Measurements from ENCODE around the gene SMIM24. TPM values are rescaled to one million over a fixed set of nuclear protein-coding genes. Genes with fewer than 3 reads are reported as not detected.
A peak's percentile ranks its signal among the peaks of the same experiment; 100 is the strongest.

SMIM24 gene
- total and polyA plus RNA-seq, 2 experiments from 2014 or later: 0.22 to 0.63 TPM

- Histone ChIP-seq H3K9me3 (ENCODE audit: low read depth) (no peaks in the 10 kb centered on the region), H3K36me3 (peaks cover 27% of the 10 kb centered on the region)
- DNase-seq (ENCODE audit: low read depth in 1 of 2, low spot score in 1 of 2): no peak
Observed at GRCh38 chr19:3526507-3527237, 46.3 kb upstream of the SMIM24 start.

GRCh38 chr19:3524904-3525451, 44.7 kb upstream of the SMIM24 start:
- H3K9me3 ChIP-seq (ENCODE audit: low read depth): no peaks in the 10 kb centered on the region
- no peaks in the 10 kb centered on the region for H3K4me1 ChIP-seq (ENCODE audit: low read depth)
- peaks cover 27% of the 10 kb centered on the region for H3K36me3 ChIP-seq
- DNase-seq (ENCODE audit: low read depth in 1 of 2, low spot score in 1 of 2): no peak
- H3K27ac ChIP-seq: no peak overlapping the region
- H3K27me3 ChIP-seq: no peaks in the 10 kb centered on the region
- no peak for TF ChIP-seq CTCF (IDR thresholded peaks at IDR 0.05; ENCODE audit: low read depth, low read length)
- H3K4me3 ChIP-seq: no peak overlapping the region

More at GRCh38 chr19:3526507-3527237, 46.3 kb upstream of the SMIM24 start:
- TF ChIP-seq CTCF (IDR thresholded peaks at IDR 0.05; ENCODE audit: low read depth, low read length): peak; percentile 7
- H3K4me1 ChIP-seq (ENCODE audit: low read depth): no peaks in the 10 kb centered on the region
- H3K27me3 ChIP-seq: no peaks in the 10 kb centered on the region
- H3K4me3 ChIP-seq: no peak overlapping the region
- H3K27ac ChIP-seq: no peak overlapping the region

GRCh38 chr19:3524078-3524842, 43.9 kb upstream of the SMIM24 start:
- Histone ChIP-seq H3K27ac (no peak overlapping the region), H3K4me3 (no peak overlapping the region), H3K36me3 (peaks cover 27% of the 10 kb centered on the region), H3K4me1 (ENCODE audit: low read depth) (no peaks in the 10 kb centered on the region), H3K9me3 (ENCODE audit: low read depth) (no peaks in the 10 kb centered on the region), H3K27me3 (no peaks in the 10 kb centered on the region)
- no peak for DNase-seq (ENCODE audit: low read depth in 1 of 2, low spot score in 1 of 2)
- no peak for TF ChIP-seq CTCF (IDR thresholded peaks at IDR 0.05; ENCODE audit: low read depth, low read length)

- Histone ChIP-seq H3K27me3 (no peaks in the 10 kb centered on the region), H3K4me1 (ENCODE audit: low read depth) (no peaks in the 10 kb centered on the region), H3K27ac (no peak overlapping the region), H3K36me3 (peaks cover 27% of the 10 kb centered on the region), H3K9me3 (ENCODE audit: low read depth) (no peaks in the 10 kb centered on the region), H3K4me3 (no peak overlapping the region)
- DNase-seq (ENCODE audit: low read depth in 1 of 2, low spot score in 1 of 2): no peak
- TF ChIP-seq CTCF (IDR thresholded peaks at IDR 0.05; ENCODE audit: low read depth, low read length): no peak
Observed at GRCh38 chr19:3523361-3524077, 43.2 kb upstream of the SMIM24 start.
